ENCODE results near the gene TCF23.

TCF23 gene

GRCh38 chr2:27138111-27138510 is 10.7 kb upstream of the TCF23 start:
- H3K27ac ChIP-seq, result no peak overlapping the region
- TF ChIP-seq CTCF (conservative IDR thresholded peaks at IDR 0.05) (no peak), ZFX (IDR thresholded peaks at IDR 0.05) (no peak)

- no peak within 1 kb of the TSS for H3K27ac ChIP-seq
- TF ChIP-seq ZFX (IDR thresholded peaks at IDR 0.05), result no peak
- TF ChIP-seq CTCF (conservative IDR thresholded peaks at IDR 0.05), result no peak
Measured at GRCh38 chr2:27139310-27139709, 9.5 kb upstream of the TCF23 start, which contains the start of gene PRR30. PRR30 (minus strand) TSS chr2:27139410; CDS start chr2:27138329, 1,081 bp downstream.

GRCh38 chr2:27143285-27143684 is 5.5 kb upstream of the TCF23 start:
- no peak overlapping the region for H3K27ac ChIP-seq
- TF ChIP-seq CTCF (conservative IDR thresholded peaks at IDR 0.05), result no peak
- TF ChIP-seq ZFX (IDR thresholded peaks at IDR 0.05), result no peak

DNA sequence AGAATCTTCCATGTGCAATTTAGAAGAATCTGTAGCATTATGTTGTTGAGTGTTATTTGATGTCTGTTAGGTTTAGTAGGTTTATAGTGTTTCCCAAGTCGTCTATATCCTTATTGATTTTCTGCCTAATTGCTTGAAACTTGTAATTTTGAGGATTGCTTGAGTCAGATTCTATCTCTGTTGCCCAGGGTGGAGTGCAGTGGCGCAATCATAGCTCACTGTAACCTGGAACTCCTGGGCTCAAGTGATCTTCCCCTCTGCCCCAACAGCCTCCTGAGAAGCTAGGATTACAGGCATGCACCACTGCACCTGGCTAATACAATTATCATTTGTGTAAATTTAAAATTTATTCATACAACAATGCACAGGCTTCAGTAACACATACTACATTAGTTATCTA is 3.1 kb upstream of the TCF23 start:
- no peak overlapping the region for H3K27ac ChIP-seq
- no peak for TF ChIP-seq ZFX (IDR thresholded peaks at IDR 0.05)
- TF ChIP-seq CTCF (conservative IDR thresholded peaks at IDR 0.05), result no peak

DNA sequence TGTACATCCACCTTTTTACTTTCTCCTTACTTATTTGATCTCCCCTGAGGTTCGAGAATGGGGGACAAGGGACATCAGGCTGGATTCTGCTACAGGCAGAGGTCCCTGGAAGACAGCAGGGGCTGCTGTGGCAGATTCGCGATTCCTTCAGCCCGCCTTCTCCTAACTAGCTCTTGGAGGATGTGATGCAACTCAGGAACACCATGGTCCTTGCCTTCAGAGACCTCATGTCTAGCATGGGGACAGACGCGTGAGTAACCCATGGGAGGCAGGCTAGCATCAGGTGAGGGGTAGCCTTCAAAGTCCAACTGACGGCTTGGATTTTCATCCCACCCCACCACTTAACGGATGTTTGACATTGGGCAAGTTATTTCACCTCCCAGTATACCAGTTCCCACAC is 869 bp upstream of the TCF23 start:
- no peak for TF ChIP-seq CTCF (conservative IDR thresholded peaks at IDR 0.05)
- TF ChIP-seq ZFX (IDR thresholded peaks at IDR 0.05), result no peak
- no peak overlapping the region for H3K27ac ChIP-seq

- no peak overlapping the region for H3K27ac ChIP-seq
Measured at GRCh38 chr2:27149570-27150405, 984 bp downstream of the TCF23 start.

More at GRCh38 chr2:27149570-27150405, 984 bp downstream of the TCF23 start:
- TF ChIP-seq ZFX (IDR thresholded peaks at IDR 0.05) (no peak), CTCF (conservative IDR thresholded peaks at IDR 0.05) (no peak)

Data from C4-2B (cell line).